Dedifferentiated amniotic fluid mesenchymal stem cell (primary cell): ENCODE results near the gene EPS15.
A peak's percentile ranks its signal among the peaks of the same experiment; 100 is the strongest.
"Not testable (repeated sequence)": the region's sequence is repeated elsewhere in the genome, so short reads cannot be mapped to it uniquely, and the experiment has no call there.

Source experiments
- DNase-seq: peaks from one replicate; pipeline ENCODE4 v3.0.0-alpha.2; 2016; ENCODE audit errors: extremely low spot score

The EPS15 gene

DNA sequence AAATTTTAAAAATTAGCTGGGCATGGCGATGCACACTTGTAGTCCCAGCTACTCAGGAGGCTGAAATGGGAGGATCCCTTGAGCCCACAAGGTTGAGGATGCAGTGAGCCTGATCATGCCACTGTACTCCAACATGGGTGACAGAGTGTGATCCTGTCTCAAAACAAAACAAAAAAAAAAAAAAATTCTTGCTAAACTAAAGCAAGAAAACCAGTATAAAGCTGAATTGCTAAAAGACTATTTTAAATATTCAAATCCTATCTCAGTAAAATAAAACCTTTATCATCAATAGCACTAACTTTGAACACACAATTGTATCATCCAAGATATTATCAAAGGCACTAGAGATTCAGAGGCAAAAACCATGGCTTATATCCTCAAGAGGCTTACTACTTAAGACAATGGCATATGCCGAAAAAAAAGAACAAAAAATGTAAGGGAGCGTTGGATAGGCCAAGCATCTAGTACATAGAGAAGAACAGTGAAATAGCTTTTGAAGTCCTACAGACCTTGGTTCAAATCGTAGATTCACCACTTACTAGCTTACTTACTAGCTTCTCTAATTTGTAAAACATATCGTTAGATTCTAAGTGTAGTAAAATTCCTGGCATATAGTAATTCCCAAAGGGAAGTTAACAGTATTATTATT is 3.6 kb downstream of the EPS15 start:
- DNase-seq: no peak

GRCh38 chr1:51514733-51515132 is 4.3 kb downstream of the EPS15 start:
- DNase-seq: no peak

GRCh38 chr1:51512606-51513005 is 6.5 kb downstream of the EPS15 start:
- no peak for DNase-seq

GRCh38 chr1:51512120-51512519 is 6.9 kb downstream of the EPS15 start:
- no peak for DNase-seq

- no peak for DNase-seq
Observed at GRCh38 chr1:51509773-51510172, 9.3 kb downstream of the EPS15 start.

- DNase-seq: peak; percentile 74
Observed at GRCh38 chr1:51506537-51506936, 12.5 kb downstream of the EPS15 start.

GRCh38 chr1:51504806-51505525 is 14.1 kb downstream of the EPS15 start:
- DNase-seq: no peak

DNA sequence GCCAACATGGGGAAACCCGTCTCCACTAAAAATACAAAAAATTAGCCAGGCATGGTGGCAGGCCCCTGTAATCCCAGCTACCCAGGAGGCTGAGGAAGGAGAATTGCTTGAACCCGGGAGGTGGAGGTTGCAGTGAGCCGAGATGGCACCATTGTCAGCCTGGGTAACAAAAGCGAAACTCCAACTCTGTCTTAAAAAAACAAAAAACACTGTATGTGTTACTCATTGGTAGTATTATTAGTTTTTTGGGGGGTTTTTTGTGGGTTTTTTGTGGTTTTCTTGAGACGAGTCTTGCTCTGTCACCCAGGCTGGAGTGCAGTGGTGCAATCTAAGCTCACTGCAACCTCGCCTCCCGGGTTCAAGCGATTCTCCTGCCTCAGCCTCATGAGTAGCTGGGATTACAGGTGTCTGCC is 17.8 kb downstream of the EPS15 start:
- not testable (repeated sequence) for DNase-seq

GRCh38 chr1:51499694-51500093 is 19.4 kb downstream of the EPS15 start:
- DNase-seq: no peak

- DNase-seq: no peak
Observed at GRCh38 chr1:51498924-51499323, 20.1 kb downstream of the EPS15 start.

DNA sequence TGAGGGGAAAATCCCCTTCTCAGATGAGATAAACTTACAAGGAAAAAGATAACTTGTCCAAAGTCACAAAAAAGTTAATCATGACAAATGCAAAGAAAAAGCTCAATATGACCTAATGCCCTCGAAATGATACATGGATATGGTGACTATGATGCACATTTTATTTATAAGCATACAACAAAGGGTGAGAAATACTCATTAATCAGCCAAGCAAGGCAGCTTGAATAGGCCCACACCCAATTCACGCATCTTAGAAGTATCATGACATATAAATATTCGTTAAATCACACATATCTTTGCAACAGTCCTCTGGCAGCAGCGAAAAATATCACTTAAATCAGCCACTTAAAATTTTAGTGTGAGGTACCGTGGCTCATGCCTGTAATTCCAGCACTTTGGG is 21.7 kb downstream of the EPS15 start:
- DNase-seq: no peak

- DNase-seq: no peak
Observed at GRCh38 chr1:51494138-51494830, 24.8 kb downstream of the EPS15 start.

DNA sequence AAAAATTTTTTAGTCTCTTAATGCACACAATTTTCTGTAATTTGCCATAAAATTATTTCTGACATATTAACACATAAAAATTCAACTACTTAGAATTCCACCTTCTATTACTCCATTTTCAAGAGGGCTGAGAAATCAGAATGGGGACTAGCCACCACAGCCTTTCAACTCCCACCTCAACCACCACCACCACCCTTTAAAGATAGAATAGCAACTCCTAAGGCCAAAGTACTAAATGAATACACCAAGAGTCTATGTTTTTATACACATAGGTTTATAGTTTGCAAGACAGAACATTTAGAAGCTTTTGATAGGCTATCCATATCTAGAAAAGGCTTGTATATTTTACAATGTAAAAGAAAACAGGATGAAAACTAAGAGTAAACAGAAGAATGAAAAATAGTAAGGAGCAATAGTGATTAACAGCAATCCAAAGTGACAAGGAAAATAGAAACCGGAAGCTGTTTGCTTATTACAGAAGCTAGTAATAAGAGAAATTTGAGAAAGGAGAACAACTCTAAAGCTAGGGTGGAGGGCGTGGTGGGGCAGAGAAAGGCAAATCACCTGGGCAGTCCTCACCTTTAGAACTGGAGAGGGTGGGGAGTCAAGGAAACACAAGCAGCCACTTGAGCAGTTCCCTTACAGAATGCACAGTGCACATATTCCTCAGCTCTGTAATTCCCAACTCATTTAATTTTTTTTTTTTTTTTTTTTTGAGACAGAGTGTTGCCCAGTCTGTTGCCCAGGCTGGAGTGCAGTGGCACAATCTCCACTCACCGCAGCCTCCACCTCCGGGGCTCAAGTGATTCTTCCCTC is 27.7 kb downstream of the EPS15 start:
- no peak for DNase-seq

GRCh38 chr1:51489472-51489871 is 29.6 kb downstream of the EPS15 start:
- DNase-seq: no peak

DNA sequence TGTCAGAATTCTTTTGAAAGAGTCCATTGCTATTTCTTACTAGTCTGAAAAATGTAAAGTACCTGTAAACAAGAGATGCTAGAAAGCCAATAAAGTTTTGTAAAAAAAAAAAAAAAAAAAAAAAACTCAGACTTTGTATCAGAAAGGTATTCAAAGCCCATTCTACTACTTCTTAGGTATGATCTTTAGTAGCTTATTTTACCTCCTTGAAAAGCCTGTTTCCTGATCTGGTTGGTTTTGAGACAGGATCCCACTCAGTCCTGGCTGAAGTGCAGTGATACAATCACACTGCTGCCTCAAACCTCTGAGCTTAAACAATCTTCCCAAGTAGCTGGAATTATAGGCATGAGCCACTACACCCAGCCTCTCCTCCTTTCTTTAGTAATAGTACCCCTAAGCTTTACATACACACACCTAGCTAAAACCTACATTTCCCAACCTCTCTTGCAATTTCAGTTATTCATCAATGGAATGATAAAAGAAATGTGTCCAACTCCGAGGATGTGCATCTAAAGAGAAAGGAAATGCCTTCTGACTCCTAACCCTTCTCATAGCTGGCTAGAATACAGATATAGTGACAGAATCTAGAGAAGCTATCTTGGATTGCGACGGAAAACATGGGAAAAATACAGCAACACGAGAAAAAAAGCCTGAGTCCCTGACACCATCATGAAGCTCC is 30.6 kb downstream of the EPS15 start:
- DNase-seq: no peak

DNA sequence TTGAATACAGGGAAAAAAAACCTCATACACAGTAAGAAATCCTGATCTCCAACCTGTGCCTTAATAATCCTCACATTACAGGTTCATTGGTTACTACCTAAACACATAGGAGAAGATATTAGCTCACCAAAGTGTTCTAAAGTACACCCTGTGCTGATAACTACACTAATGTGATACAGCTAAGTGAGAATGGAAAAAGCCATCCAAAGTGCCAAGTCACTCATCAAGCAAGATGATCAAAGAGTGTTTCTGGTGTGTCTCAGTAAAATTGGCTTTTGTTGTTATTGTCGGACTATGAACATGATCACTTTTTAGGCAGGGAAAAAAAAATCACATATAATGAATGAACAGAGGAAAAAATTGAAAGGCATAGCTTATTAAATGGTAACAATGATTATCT is 31.4 kb downstream of the EPS15 start:
- DNase-seq: no peak

DNA sequence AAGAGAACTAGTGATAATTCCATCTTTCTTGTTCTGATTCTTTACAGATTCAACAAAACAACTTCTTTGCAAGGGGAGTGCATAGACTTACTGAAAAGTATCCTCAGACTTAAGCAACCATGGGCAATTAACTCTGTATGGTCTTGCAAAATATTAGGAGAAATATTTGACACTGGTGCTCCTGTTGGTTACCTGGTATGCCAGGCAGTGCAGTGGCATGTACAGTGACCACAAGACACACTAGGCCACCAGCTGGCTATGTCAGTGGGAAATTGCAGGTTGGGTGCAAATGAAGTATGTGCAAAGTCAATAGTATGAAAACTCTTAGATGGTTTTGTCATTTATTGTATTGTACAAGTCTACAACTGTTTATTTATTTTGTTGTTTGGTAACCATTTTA is 34.5 kb downstream of the EPS15 start:
- no peak for DNase-seq

DNA sequence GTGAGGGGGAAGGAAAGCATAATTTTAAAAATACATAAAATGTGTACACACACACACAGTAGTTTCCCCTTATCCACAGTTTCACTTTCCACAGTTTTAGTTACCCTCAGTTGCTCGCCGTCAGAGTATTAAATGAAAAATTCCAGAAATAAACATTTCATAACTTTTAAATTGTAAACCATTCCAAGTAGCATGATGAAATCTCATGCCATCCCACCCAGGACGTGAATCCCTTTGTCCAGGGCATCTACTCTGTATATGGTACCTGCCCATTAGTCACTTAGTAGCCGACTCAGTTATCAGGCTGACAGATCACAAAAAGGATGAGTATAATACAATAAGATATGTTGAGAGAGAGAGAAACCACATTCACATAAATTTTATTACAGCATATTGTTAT is 36.2 kb downstream of the EPS15 start:
- DNase-seq: peak; percentile 51

DNA sequence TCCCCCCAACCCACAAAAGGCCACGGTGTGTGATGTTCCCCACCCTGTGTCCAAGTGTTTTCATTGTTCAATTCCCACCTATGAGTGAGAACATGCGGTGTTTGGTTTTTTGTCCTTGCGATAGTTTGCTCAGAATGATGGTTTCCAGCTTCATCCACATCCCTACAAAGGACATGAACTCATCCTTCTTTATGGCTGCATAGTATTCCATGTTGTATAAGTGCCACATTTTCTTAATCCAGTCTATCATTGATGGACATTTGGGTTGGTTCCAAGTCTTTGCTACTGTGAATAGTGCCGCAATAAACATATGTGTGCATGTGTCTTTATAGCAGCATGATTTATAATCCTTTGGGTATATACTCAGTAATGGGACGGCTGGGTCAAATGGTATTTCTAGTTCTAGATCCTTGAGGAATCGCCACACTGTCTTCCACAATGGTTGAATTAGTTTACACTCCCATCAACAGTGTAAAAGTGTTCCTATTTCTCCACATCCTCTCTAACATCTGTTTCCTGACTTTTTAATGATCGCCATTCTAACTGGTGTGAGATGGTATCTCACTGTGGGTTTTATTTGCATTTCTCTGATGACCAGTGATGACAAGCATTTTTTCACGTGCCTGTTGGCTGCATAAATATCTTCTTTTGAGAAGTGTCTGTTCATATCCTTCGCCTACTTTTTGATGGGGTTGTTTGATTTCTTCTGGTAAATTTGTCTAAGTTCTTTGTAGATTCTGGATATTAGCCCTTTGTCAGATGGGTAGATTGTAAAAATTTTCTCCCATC is 44.0 kb downstream of the EPS15 start:
- not testable (repeated sequence) for DNase-seq

DNA sequence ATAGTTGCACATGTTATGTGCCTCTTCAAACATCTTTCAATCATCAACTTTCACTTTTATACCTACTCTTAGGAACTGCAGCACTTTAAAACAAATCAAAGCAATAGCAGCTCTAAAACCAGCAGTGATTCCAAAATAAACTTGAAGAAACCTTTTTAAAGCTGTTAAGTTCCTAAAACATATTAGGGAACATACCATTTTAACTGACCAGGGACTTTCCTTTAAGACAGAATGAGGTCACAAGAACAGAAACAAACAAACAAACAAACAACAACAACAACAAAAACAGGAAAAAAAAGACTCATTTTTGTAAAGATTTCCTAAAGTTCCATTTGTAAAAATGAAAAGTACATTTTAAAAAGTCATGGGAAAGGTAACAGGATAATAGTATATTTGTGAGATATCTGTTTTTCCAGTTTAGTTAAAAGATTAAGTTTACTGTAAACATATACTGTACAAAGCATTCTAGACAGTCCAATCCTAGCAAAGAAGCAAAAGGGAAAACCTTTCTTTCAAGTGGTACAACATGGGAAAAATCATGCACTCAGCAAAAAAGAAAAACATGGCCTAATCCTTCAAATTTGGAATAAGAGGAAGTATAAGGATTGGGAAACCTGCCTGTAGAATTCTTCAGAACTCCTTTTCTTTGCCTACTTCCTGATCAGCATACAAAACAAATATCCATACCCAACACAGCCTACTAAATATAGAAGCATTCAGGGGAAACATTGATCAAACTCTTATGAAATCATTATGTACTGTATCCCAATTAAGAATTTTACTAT is 45.5 kb downstream of the EPS15 start:
- DNase-seq: no peak
